Activated T-cell treated with anti-CD3 and anti-CD28 coated beads for 24 hours (primary cell): ENCODE results near the gene SOX13.
A peak's percentile ranks its signal among the peaks of the same experiment; 100 is the strongest.

ENCODE experiments used
- DNase-seq: peaks from one replicate; pipeline ENCODE4 v3.0.0-alpha.2; 2020; ENCODE audit warnings: low read depth

The SOX13 gene

GRCh38 chr1:204132718-204133117, 59.8 kb downstream of the SOX13 start:
- no peak for DNase-seq

GRCh38 chr1:204134103-204134502, 61.2 kb downstream of the SOX13 start:
- no peak for DNase-seq

DNA sequence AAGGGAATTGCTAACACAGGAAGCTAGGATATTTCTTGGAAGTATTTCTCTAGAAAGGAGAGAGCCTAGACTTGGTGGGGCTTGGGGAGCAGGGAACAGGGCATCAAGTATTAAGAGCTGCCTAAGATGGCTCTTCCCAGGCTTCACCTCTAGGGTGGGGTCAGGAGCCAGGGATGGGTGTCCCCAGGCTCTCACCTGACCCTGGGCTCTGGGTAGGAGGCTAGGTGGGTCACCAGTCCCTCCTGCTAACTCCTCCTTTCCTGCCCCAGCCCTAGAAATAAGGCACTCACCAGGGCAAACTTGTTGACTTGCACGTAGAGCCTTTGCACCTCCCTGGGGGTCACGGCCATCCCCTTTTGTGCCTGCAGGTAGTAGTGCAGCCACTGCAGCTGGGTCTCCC, 63.9 kb downstream of the SOX13 start:
- no peak for DNase-seq

DNA sequence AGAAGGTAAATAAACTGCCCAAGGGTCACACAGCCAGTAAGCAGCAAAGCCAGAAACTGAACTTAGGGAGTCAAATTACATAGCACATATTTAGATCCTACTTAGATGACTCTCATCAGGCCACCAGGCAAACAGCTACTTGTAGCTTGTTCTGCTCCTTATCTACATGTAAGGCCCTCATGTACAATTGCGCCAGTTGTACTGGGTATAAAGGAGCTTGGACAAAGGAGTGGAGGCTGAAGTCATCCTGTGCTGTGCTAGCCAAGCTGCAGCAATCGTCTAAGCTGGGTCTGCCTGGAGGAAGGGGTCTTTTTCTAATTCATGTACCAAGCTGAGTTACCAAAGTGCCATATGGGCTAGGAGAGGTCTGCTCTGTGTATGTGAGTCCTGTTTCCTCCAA, 66.2 kb downstream of the SOX13 start:
- no peak for DNase-seq

- no peak for DNase-seq
Measured at GRCh38 chr1:204139952-204140351, 67.0 kb downstream of the SOX13 start.

GRCh38 chr1:204141131-204141530, 68.2 kb downstream of the SOX13 start:
- no peak for DNase-seq

- DNase-seq = no peak
Measured at GRCh38 chr1:204142032-204142974, 69.4 kb downstream of the SOX13 start.

- DNase-seq = no peak
Measured at GRCh38 chr1:204143276-204144041, 70.5 kb downstream of the SOX13 start.

- no peak for DNase-seq
Measured at GRCh38 chr1:204145033-204145504, 72.2 kb downstream of the SOX13 start.

- no peak for DNase-seq
Measured at GRCh38 chr1:204146309-204146708, 73.4 kb downstream of the SOX13 start.

GRCh38 chr1:204146965-204147364, 74.0 kb downstream of the SOX13 start:
- no peak for DNase-seq

- DNase-seq = no peak
Measured at GRCh38 chr1:204147406-204148383, 74.8 kb downstream of the SOX13 start.

DNA sequence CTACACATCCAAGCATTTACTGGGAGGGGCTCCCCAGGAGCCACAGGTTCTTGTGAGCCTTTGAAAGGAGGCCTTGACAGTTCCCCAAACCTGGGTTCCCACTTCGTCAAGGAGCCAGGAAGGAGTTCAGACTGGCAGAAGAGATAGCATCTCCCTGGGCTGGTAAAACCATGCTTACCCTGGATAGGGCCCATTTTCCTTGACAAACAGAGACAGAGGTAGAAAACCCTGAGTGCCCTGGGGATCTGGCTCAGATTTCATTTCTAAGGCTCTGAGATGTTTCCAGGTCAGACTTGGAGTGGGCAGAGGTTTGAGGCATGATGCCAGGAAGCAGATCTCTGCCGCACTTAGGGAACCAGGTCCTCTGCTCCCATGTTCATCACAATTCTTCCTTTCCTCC, 76.2 kb downstream of the SOX13 start:
- DNase-seq = no peak

GRCh38 chr1:204149635-204150565, 77.0 kb downstream of the SOX13 start:
- DNase-seq = no peak

DNA sequence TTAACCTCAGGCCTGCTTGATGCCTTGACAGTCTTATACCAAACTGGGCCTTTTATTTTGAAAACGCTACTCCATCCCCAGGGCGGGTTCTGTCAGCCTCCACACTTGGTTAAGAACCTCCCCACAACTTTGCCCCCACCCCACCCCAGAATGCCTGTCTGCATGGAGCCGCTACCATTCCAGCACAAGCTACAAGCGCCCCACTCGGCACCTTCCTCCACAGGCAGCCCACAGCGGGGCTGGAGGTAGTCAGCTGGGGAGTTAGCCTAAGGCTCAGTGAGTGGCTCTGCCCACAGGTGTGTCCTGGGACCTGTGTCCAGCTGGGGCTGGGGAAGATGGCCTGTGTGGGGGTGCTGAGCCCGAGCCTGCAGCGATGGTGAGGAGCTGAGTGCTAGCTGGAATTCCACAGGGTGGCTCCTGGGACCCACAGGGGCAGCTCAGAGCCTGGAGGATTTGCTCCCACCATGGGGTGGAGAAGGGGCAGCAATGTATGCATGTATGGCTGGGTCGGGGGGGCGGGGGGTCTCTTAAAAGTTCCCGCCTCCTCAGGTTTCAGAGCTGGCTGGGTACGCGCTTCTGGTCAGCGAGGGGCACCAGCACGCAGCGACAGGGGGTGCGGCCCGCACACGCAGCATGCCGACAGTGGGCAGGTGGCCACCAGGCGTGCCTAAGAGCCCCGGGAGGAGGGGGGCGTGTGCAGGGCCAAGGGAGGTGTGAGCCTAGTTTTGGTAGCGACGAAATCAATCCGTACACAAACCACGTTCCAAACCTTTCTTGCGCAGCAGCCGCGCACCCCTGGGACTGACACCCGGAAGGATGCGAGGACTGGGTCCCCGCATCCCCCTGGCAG, 78.0 kb downstream of the SOX13 start:
- no peak for DNase-seq

GRCh38 chr1:204151552-204152309, 78.8 kb downstream of the SOX13 start, which contains the start of gene ETNK2:
Gene ETNK2, minus strand, starts transcription at chr1:204152044. Its CDS starts 192 bp downstream, at chr1:204151852.
- peak; percentile 30 for DNase-seq

GRCh38 chr1:204152310-204153044, 79.6 kb downstream of the SOX13 start:
- DNase-seq = no peak

- no peak for DNase-seq
Measured at GRCh38 chr1:204153667-204154066, 80.8 kb downstream of the SOX13 start.
